Stimulated activated CD4-positive, alpha-beta T cell treated with anti-CD3 and anti-CD28 coated beads, Interleukin-12 subunit alpha, Interleukin-12 subunit beta, amount 100 ng/mL, for 4 hours (primary cell): ENCODE data around the gene ACAA2.

Experiments
- DNase-seq: peaks from one replicate; pipeline ENCODE4 v3.0.0-alpha.2; 2020

ACAA2 gene, protein sequence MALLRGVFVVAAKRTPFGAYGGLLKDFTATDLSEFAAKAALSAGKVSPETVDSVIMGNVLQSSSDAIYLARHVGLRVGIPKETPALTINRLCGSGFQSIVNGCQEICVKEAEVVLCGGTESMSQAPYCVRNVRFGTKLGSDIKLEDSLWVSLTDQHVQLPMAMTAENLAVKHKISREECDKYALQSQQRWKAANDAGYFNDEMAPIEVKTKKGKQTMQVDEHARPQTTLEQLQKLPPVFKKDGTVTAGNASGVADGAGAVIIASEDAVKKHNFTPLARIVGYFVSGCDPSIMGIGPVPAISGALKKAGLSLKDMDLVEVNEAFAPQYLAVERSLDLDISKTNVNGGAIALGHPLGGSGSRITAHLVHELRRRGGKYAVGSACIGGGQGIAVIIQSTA

GRCh38 chr18:49813319-49814146 is at the start of gene ACAA2:
Gene ACAA2 (minus strand): TSS chr18:49813533. CDS start chr18:49813484, 49 bp downstream.
- peak; percentile 80 for DNase-seq

DNA sequence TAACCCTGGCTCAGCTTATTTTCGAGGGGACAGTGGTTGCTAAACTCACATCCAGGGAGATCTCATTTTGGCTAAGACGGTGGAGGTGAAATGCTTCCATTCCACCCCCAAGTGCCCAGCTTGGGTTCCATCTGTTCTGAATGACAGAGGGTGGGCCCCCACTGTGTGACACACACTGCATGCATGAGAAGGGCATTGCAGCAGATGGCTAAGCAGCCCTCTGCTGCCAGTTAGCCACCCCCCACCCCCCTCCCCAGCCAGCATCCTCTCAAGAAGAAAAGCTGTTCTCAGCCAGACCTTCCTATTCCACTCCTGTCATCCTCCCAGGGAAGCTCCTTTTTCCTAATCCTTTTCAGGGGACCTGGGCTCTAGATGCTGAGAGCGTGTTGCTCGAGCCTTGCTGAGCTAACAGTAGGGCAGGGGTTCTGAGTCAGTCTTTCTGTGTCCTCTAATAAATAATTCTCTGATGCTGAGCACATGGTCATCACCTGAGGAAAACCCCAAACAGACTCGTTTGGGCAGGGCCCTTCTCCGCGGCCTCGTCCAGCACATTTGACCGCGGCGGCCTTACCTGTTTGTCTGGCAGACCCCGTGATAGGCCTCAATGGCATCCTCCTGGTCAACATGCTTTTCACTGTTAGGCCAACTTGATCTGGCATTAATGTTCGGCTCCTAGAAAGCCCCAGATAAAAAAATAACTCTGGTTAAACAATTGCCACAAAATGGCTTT is 49.5 kb upstream of the ACAA2 start:
- DNase-seq, result no peak

DNA sequence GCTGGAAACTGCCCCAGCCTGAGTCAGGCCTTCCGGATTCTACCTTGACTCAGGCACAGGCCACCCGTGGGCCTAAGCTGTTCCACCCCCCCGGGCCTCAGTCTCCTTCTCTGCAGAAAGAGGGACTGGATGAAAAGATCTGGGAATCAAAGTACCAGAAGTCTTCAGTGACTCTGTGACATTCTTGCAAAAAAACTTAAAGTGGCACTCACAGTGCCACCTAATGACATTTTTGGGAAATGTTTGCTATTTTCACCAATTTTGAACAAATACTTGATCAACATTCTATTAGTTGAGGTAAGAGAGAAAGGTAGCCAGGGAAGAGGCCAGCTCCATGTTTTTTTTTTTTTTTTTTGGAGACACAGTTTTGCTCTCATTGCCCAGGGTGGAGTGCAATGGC is 48.3 kb upstream of the ACAA2 start:
- no peak for DNase-seq

DNA sequence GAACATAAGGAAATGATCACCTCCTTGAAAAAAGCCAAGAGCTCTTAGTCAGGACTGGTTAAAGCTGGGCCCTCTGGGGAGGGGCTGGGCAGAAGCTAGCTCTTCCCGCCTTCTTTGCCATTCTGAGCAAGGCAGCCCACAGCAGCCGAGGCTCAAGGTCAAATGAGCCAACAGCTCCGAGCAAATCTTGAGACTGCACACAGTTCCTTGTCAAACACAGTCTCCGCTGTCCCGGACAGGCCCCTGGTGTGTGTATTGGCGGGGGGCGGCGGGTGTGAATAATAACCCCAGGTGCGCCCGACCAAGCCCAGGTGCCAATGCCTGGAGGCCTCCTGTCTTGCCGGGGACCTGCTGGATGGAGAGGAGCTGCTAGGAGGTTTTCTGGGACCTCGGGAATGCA is 46.4 kb upstream of the ACAA2 start:
- no peak for DNase-seq

DNA sequence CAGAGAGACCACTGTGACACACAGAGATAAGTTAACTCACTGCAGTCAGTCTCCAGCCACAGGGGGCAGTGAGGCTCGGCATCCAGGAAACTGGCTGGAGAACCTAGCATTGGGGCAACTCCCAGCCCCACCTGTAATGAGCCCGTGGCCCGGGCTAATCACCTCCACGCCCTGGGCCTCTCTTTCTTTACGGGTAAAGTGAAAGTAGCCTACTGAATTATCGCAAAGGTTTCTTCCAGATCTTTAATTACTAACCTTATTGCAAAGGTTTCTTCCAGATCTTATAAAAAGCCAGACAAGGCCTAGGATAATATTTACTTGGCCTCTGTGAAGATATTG is 45.7 kb upstream of the ACAA2 start:
- DNase-seq, result no peak

- peak; percentile 50 for DNase-seq
Observed at GRCh38 chr18:49858309-49859020, 45.1 kb upstream of the ACAA2 start.

DNA sequence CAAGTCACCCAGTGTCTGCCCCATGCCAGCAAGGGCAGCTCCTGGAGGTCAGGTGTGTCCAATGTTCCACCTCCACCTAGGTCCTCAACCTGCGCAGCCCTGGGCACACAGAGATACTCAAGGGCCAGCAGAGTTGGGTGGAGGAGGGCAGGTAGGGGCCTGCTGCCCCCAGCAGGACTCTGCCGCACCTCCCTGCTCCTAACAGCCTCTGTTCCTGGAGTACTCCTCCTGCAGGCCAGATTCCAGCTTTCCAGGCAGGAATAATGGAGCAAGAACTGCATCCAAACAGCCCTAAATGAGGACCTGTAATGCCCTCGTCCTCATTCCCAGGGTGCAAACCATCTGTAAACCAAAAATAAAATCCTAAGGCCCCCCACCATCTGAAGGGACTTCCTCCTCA is 44.4 kb upstream of the ACAA2 start:
- no peak for DNase-seq

DNA sequence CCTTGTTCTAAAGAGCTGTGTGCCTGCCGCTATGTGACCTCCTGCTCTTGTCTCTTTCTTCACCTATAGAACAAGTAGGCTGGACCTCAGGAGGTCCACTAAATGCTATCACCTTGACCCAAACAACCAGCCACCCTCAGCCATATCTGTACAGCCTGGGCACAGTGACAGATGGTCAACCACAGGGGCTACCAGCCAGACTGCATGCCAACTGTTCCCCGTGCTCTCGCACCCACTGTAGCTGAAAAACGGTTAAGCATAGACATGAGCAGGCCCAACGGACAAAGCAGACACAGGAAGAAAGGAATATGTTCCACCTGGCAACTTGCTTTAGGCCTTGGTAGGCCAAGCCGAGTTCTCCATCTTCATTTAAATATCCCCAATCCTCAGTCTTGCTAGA is 43.2 kb upstream of the ACAA2 start:
- no peak for DNase-seq

GRCh38 chr18:49855711-49856415 is 42.5 kb upstream of the ACAA2 start:
- DNase-seq, result no peak

- DNase-seq, result no peak
Observed at GRCh38 chr18:49854681-49855080, 41.3 kb upstream of the ACAA2 start.

GRCh38 chr18:49853436-49853835 is 40.1 kb upstream of the ACAA2 start:
- DNase-seq, result no peak

- DNase-seq, result no peak
Observed at GRCh38 chr18:49853011-49853410, 39.7 kb upstream of the ACAA2 start.

DNA sequence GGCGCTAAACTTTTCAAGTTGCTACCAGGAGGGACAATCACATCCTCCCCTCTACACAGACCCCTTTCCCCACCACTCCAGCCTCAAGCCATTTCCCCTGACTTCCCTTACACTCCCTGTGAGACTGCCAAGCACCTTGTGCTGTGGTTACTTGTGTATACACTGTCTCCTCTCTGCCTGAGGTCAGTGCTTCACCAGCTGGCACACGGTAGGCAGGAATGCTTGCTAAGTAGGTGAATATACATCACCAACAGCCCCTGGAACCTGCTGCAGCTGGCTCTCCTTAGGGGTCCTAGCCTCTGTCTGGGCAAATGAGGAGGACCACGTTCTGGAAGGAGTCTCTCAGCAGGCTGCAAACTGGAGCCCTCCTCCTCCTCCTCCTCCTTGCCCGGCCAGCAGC is 38.3 kb upstream of the ACAA2 start:
- DNase-seq, result no peak

DNA sequence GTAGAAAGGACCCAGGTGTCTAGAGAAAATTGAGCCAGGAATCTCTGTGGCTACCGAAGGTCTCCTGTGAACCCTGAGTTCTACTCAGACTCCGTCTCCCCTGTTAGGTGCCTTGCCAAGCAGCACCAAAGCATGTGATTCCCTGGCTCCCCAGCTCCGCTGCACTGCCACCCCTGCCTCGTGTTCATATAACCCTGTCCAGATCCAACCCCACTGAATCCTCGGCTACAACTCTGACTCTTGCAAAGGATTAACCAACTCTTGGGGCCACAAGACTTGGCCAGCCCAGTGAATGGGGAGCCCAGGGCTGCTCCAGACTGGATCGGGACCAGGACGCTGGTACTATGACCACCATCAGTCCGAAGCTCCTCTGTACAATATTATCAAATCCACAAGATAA is 37.3 kb upstream of the ACAA2 start:
- DNase-seq, result no peak

GRCh38 chr18:49849331-49850217 is 36.2 kb upstream of the ACAA2 start:
- no peak for DNase-seq

DNA sequence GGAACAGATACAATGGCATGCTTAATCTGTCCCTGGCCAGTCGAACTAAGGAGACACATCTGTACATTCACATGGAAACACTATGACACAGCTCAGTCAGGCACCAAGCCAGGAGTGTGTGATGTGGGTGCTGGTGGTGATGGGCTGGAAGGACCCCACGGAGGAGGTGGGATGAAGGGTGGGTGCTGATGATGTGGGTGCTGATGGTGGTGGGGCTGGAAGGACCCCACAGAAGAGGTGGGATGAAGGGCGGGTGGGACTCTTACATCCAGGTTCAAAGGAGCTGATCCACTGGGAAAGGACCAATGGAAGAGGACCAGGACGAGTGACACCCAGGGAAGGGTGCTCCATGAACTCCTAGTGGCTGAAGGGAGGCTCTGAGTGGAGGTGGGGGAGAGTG is 34.8 kb upstream of the ACAA2 start:
- no peak for DNase-seq

DNA sequence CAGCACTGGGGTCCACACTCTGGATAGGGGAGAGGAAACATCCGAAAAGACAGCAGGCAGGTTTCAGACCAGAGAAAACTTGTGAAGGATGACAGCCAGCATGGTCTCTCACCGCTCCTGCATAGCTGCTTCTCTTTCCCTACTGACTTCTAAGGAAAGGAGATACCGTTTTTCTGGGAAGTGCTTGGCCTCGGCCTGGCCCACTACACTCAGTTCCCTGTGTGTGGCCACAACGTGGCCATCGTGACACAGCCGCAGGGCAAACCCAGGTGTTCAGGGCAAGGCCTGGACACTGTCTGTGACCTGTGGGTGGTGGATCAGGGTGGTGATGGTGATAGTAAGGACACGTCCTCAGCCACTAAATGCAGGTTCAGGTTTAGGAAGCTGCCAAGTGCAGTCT is 34.2 kb upstream of the ACAA2 start:
- DNase-seq, result no peak

DNA sequence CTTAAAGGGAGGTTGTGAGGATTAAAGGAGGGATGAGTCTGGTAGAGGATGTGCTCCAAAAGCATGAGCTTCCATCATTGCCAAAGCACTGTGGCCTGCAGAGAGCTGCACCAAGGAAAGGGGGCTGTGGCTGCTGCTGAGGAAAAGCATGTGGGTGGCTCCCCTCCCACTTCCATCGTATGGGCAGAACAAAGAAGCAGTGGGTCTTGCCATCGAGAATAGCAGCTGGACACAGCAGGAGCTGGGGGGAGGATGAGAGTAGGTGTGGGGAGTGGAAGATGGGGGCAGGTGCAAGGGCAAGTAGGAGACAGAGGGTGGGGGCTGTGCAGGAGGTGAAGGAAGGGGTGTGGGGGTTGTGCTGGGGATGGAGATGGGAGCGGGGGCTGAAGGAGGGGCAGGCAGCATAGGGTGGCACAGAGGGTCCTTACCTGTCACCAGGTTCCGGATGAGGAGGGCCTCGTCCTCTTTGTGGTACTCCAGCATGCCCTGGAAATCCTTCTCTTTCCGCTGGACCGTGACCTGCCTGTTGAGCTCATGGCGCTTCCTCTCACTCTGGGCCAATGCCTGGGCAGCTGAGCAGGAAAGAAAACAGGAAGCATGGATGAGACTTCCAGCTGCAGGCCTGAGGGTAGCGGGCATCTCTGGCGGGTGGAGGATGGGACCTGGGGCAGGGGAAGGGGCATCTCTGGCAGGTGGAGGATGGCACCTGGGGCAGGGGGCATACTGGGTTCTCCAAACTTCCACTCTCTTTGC is 33.6 kb upstream of the ACAA2 start:
- no peak for DNase-seq

- no peak for DNase-seq
Observed at GRCh38 chr18:49846361-49846662, 33.0 kb upstream of the ACAA2 start.

DNA sequence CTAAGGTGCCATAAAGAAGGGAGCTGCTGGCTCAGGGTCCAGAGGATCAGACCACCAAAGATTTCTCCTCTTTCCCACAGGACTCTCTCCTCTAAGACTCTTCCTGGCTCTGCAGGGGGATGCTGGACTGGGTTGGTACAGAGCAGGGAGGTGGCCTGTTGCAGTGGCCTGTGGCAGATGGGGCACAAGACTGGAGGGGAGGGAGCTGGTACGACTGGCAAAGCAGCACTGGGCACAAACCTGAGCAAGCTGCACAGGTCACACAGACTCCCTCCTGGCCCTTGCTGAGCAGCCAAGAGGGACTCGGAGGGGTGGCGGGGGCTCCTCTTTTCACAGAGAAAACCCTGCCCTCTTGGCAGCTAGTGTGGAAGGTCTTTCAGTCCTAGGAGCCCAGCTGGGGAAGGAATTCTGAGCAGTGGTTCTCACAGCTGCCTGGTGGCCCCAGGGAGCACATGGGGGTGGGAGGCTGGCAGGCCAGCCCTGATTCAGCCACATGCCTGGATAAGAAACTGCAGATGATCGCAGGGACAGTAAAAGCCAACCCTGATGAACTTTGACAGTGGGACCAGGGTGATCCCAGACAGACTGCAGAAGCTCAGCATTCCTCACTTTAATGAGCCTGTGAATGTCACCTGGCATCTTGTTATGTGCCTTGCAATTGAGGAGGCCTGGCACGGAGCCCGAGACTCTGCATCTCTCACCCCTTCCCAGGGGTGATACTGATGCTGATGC is 32.5 kb upstream of the ACAA2 start:
- DNase-seq, result no peak
